ENCODE measurements around the gene TRIO.

GRCh38 chr5:14123551-14123950 is 19.6 kb upstream of the TRIO start:
- TF ChIP-seq EZH2phosphoT487 (IDR thresholded peaks at IDR 0.05; ENCODE audit: low read depth, severe bottlenecking, unreplicated experiment), result no peak
- no peak for TF ChIP-seq EZH2 (IDR thresholded peaks at IDR 0.05; ENCODE audit: borderline replicate concordance)
